GM19468 (cell line): ENCODE results near the gene UBE2I.

Source experiments
- ATAC-seq: cut with Tn5 transposase; IDR thresholded peaks from one replicate; pipeline ENCODE4 v1.9.1; 2021; ENCODE audit warnings: mild to moderate bottlenecking, moderate library complexity, moderate number of reproducible peaks; ENCODE audit not compliant: unreplicated experiment; ENCODE audit errors: extremely low read depth

UBE2I gene

GRCh38 chr16:1350691-1351090 lies 41.3 kb downstream of the UBE2I start:
- ATAC-seq, result no peak

GRCh38 chr16:1351215-1351581 lies 41.8 kb downstream of the UBE2I start:
- no peak for ATAC-seq

- peak; percentile 64 for ATAC-seq
Measured at GRCh38 chr16:1351582-1352362, 42.3 kb downstream of the UBE2I start, which contains the start of the genes GNPTG and TSR3. TSS of gene GNPTG (plus strand) at chr16:1351931. CDS start at chr16:1351966, 35 bp downstream. TSS of gene TSR3 (minus strand) at chr16:1351878. CDS start at chr16:1351804, 74 bp downstream.

- no peak for ATAC-seq
Measured at GRCh38 chr16:1354815-1355540, 45.5 kb downstream of the UBE2I start.

DNA sequence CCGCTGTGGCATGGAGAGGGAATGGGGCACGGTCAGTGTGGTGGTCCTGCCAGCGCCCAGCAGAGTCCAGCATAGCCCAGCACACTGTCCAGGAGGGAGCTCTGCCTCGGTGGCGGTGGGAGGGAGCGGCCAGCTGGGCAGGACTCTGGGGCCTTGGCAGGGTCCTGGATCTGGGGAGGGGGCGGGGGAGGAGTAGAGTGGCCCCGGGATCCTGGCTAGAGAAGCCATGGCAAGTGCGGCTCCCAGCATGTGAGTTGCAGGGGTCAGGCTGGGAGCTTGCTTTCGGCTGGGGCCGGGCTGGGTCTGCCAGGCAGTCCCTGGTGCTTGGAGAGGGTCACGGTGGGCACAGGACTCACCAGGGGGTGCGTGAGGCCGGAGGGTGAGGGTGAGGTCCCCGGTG lies 46.2 kb downstream of the UBE2I start:
- ATAC-seq, result no peak

- ATAC-seq, result no peak
Measured at GRCh38 chr16:1356061-1356900, 46.8 kb downstream of the UBE2I start.

- no peak for ATAC-seq
Measured at GRCh38 chr16:1357906-1358566, 48.6 kb downstream of the UBE2I start.

DNA sequence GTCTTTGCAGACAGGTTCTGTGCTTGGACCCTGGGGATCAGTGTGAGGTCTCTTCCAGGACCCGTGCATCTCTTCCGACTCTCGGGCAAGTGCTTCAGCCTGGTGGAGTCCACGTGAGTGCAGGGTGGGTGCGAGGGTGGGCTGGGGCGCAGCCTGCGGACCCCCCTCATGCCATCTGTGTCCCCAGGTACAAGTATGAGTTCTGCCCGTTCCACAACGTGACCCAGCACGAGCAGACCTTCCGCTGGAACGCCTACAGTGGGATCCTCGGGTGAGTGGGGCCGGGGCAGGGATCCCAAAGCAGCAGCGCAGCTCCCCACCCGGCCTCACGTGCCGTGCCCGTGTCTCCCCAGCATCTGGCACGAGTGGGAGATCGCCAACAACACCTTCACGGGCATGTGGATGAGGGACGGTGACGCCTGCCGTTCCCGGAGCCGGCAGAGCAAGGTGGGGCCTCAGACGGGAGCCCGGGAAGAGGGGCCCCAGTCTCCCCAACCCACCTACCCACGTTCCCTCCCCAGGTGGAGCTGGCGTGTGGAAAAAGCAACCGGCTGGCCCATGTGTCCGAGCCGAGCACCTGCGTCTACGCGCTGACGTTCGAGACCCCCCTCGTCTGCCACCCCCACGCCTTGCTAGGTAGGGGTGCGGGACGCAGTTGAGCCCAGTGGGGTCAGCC lies 52.4 kb downstream of the UBE2I start:
- no peak for ATAC-seq

- ATAC-seq, result no peak
Measured at GRCh38 chr16:1362807-1363206, 53.4 kb downstream of the UBE2I start.

- ATAC-seq, result no peak
Measured at GRCh38 chr16:1363501-1364041, 54.1 kb downstream of the UBE2I start.

DNA sequence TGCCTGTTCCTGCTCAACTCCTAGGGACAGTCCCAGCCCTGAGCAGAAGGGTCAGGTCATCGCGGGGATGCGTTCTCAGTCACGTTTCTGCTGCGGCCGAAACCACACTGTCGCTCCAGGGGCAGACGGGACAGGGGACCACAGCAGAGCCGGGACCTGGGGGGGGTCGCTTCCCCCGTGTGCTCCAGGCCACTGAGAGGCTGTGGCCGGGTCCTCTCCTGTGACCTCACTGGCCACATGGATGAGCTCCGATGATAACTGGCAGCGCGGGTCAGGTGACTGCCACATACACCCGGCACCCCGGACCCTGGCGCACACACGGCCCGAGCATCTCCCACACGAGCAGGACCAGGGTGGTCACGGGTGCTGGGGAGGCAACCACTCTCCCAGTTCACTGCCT lies 55.1 kb downstream of the UBE2I start:
- no peak for ATAC-seq

- no peak for ATAC-seq
Measured at GRCh38 chr16:1366060-1366711, 56.8 kb downstream of the UBE2I start.

DNA sequence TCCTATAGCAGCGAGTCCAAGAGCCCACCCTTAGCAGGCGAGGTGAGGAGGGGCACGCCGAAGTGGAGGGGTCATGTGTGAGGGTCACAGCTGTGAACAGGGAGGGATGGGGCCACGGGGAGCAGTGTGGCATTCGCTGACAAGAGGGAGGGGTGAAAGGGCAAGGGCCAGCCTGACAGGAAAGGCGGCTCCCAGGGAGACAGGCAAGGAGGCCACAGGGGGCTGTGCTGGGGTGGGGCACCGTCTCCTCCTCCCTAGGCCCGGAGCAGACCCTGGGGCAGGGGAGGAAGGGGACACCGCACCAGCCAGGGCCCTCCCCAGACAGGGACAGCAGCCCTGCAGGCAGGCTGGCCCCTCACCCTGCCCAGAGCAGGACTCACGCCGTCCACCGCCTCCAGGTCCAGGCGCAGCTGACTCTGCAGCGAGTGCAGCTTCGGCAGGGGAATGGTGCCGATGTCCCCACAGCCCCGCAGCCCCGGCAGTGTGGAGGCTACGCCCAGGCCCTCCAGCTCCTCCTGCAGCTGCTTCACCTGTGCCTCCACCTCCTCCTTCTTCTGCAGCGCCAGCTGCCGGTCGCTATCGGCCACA lies 57.4 kb downstream of the UBE2I start:
- ATAC-seq, result no peak

DNA sequence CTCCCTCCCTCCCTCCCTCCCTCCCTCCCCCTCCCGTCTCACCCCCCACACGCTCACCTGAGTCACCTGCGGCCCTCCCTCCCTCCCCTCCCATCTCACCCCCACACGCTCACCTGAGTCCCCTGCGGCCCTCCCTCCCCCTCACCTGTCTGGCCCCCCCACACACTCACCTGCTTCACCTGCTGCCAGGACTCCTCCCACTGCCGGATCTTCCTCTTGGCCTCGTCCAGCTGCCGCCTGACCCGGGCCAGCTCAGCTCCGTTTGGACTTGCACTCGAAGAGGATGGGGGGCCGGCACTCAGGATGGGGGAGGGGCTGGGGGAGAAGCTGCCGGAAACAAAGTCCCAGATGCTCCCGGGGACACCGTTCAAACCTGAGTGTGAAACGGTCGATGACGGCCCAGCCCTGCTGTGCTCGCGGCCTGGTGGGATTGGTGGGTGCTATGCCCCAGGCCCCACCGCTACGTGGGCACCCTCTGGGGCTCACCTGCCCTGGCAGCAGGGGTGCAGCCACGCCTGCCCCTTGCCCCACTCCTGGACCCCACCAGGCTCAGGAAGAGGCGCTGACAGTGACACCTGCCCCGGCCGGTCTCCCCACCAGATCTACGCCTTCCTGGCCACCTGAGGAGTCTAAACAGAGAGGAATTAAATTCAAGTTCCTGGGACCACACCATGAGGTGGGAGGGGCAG lies 58.2 kb downstream of the UBE2I start:
- ATAC-seq, result no peak

DNA sequence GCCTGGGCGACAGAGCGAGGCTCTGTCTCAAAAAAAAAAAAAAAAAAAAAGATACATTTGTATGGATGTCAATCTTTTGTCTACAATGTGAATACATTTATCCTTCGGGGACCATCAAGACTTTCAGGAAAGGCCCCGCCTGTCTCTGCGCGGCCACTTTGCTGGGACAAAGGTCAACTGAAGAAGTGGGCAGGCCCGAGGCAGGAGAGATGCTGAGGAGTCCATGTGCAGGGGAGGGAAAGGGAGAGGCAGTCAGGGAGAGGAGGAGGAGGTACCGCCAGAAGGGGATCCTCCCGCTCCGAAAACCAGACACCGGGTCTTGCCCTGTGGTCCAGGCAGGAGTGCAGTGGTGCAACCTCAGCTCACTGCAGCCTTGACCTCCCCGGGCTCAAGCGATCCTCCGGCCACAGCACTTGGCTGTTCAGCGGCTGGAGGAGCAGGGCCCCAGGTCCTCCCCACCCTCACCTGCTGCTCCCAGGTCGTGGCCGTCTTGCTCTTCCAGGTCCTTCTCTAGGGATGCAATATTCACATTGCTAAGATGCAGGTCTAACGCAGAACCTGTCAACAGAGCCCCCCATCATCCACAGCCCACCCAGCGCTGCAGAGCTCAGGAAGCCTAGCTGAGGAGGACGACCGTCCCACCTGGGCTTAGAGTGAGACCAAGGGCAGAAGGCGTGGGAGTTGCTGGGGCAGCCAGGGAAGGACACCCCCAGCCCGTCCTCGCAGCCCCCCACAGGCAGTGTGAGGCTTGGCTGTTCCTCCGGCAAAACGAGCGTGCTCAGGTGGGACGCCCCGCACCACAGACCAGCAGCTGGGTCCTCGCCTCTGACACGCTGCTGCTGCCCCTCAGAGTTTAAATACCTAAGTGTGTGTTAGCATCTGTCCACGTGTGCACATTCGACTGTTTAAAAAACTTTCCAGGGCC lies 61.9 kb downstream of the UBE2I start:
- ATAC-seq, result no peak

- ATAC-seq, result no peak
Measured at GRCh38 chr16:1372292-1372950, 63.0 kb downstream of the UBE2I start.
